ENCODE data around the gene ITPR2.

- TF ChIP-seq, protein P1, sequence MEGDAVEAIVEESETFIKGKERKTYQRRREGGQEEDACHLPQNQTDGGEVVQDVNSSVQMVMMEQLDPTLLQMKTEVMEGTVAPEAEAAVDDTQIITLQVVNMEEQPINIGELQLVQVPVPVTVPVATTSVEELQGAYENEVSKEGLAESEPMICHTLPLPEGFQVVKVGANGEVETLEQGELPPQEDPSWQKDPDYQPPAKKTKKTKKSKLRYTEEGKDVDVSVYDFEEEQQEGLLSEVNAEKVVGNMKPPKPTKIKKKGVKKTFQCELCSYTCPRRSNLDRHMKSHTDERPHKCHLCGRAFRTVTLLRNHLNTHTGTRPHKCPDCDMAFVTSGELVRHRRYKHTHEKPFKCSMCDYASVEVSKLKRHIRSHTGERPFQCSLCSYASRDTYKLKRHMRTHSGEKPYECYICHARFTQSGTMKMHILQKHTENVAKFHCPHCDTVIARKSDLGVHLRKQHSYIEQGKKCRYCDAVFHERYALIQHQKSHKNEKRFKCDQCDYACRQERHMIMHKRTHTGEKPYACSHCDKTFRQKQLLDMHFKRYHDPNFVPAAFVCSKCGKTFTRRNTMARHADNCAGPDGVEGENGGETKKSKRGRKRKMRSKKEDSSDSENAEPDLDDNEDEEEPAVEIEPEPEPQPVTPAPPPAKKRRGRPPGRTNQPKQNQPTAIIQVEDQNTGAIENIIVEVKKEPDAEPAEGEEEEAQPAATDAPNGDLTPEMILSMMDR (conservative IDR thresholded peaks at IDR 0.05; ENCODE audit: low read length) = no peak
- no peak for TF ChIP-seq EZH2phosphoT487 (IDR thresholded peaks at IDR 0.05; ENCODE audit: borderline replicate concordance, low read depth, low read length)
These were observed 340.6 kb downstream of the ITPR2 start for GRCh38 chr12:26492406-26492805.
